HG02970 (cell line): ENCODE data around the gene NEFH.
"Not testable (repeated sequence)": the region's sequence is repeated elsewhere in the genome, so short reads cannot be mapped to it uniquely, and the experiment has no call there.

Source experiments
- ATAC-seq: cut with Tn5 transposase; IDR thresholded peaks from one replicate; pipeline ENCODE4 v1.9.1; 2021; ENCODE audit warnings: mild to moderate bottlenecking, moderate library complexity, moderate number of reproducible peaks; ENCODE audit not compliant: unreplicated experiment, low FRiP score

Gene NEFH, protein sequence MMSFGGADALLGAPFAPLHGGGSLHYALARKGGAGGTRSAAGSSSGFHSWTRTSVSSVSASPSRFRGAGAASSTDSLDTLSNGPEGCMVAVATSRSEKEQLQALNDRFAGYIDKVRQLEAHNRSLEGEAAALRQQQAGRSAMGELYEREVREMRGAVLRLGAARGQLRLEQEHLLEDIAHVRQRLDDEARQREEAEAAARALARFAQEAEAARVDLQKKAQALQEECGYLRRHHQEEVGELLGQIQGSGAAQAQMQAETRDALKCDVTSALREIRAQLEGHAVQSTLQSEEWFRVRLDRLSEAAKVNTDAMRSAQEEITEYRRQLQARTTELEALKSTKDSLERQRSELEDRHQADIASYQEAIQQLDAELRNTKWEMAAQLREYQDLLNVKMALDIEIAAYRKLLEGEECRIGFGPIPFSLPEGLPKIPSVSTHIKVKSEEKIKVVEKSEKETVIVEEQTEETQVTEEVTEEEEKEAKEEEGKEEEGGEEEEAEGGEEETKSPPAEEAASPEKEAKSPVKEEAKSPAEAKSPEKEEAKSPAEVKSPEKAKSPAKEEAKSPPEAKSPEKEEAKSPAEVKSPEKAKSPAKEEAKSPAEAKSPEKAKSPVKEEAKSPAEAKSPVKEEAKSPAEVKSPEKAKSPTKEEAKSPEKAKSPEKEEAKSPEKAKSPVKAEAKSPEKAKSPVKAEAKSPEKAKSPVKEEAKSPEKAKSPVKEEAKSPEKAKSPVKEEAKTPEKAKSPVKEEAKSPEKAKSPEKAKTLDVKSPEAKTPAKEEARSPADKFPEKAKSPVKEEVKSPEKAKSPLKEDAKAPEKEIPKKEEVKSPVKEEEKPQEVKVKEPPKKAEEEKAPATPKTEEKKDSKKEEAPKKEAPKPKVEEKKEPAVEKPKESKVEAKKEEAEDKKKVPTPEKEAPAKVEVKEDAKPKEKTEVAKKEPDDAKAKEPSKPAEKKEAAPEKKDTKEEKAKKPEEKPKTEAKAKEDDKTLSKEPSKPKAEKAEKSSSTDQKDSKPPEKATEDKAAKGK

DNA sequence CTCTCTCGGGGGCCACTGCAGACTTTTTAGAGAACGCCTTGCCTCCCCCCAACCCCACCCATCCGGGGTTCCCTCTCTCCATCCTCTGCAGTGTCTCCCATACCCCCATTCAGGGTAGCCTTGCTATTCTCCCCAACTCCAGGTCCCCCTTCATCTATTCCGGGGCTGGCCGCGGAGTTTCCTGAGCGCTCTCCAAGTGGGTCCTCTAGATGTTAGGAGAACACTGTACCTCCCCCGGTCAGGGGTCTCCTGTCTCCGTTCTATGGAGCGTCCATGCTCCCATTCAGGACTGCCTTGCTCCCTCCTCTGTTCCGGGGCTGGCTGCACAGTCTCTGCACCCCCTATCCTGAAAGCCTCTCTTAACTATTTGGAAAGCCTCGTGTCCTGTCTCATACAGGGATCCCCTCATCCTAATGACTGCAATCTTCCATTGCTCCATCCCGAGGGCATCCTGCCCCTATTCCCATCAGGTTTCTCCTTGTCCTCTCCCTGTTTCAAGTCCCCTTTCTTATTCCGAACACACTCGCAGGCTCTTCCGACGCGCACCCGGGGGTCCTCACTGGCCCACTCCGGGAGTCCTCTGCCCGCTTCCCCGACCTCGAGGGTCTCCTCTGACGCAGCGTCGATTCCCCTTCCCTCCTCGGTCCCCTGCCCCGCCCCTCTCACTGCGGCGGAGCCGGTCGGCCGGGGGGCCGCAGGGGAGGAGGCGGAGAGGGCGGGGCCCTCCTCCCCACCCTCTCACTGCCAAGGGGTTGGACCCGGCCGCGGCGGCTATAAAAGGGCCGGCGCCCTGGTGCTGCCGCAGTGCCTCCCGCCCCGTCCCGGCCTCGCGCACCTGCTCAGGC lies at the start of gene NEFH:
TSS of gene NEFH (plus strand) at position 802 of the 845 bp plus-strand sequence. CDS start 45 bp downstream, outside the sequence.
- ATAC-seq = no peak

- ATAC-seq = no peak
Measured at GRCh38 chr22:29431986-29432385, 48.0 kb upstream of the NEFH start.

DNA sequence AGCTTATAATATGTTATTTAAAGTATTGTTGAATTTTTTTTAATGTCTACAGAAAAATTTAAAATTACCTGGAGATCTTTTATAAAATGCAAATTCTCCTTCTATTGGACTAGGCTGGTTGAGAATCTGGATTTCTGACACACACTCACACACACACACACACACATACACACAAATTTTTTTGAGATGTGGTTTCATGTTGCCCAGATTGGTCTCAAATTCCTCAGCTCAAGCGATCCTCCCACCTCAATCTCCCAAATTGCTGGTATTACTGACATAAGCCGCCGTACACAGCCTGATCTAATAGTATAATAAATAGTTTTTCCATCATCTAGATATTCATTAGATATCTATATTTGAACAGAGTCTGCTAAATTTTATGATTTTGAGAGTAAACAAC lies 46.2 kb upstream of the NEFH start:
- no peak for ATAC-seq

DNA sequence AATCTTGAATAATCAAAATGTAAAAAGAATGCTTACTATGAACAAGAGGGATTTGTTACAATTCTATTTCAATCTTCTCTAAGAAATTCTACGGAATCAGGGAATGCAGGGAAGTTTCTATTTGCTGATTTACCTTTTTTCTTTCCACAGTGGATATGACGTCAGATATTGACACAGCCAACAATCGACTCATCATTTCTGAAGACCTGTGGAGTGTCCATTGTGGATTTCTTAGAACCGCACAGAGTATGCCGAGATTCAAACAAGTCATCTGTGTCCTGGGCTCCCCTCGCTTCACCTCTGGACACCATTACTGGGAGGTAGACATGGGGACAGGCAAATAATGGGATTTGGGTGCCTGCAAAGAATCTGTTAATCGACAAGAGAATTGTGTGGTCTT lies 45.7 kb upstream of the NEFH start:
- ATAC-seq = no peak

DNA sequence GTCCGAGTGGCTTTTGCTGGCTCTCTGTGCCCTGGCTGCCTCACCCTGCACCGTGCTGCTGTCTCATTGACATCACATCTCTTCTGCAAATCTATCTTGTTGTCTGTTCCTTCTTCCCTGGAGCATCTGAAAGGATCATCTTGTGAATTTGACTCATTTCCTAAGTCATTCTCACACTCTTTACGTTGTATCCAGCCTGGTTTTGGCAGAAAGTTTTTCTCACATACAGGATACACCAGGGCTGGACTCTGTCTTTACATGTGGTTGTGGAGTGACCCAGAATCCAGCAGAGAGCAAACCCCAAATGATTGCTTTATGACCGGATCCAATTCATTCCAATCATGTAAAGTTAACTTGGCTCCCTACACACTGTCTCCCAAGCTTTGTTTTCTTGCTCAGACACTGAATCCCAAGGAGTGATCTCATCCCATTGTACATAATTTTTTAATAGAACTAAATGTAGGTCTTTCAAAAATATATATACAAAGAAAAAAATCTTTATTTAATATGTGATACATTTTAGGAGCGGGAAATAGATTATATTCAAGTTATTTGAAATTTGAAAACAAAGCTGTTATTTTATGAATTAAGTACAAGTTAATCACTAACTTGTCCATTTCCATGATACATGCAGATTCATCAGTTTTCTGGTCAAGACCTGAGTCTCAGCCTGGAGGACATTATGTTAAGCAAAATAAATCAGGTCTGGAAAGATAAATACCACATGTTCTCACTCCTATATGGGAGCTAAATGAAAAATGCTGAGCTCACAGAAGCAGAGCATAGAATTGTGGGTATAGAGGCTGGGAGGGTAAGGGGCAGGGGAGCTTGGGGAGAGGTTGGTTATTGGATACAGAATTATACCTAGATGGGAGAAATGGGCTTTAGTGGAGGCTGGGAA lies 44.5 kb upstream of the NEFH start:
- ATAC-seq = no peak

DNA sequence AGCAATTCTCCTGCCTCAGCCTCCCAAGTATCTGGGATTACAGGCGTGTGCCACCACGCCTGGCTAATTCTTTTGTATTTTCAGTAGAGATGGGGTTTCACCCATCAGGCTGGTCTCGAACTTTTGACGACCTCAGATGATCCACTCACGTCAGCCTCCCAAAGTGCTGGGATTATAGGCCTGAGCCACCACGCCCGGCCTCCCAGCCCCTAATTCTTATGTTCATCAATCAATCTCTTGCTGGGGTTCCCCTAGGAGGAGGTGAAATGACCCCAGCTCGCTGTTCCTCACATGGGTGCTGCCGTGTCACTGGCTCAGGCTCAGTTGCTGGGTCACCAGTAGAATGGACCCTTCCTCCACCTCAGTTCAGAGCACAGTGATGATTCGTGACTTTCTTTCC lies 41.7 kb upstream of the NEFH start, which contains the start of gene RFPL1:
TSS of gene RFPL1 (plus strand) at position 301 of the 400 bp plus-strand sequence.
- not testable (repeated sequence) for ATAC-seq

DNA sequence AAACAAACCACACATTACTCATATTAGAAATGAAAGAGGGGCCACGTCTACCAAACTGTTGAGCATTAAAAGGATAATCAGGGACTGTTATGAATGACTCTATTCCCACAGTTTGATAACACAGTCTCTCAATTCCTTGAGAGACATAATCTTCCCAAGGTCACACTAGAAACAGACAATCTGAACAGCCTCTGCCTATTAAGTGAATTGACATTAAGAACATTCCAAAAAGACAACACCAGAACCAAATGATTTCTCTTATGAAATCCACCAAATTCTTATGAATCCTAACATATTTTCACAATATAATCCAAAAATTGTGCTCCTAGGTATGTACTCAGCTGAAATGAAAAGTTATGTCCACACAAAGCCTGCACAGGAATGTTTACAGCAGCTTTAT lies 37.0 kb upstream of the NEFH start:
- ATAC-seq = no peak

GRCh38 chr22:29443452-29443851 lies 36.6 kb upstream of the NEFH start:
- ATAC-seq = no peak

DNA sequence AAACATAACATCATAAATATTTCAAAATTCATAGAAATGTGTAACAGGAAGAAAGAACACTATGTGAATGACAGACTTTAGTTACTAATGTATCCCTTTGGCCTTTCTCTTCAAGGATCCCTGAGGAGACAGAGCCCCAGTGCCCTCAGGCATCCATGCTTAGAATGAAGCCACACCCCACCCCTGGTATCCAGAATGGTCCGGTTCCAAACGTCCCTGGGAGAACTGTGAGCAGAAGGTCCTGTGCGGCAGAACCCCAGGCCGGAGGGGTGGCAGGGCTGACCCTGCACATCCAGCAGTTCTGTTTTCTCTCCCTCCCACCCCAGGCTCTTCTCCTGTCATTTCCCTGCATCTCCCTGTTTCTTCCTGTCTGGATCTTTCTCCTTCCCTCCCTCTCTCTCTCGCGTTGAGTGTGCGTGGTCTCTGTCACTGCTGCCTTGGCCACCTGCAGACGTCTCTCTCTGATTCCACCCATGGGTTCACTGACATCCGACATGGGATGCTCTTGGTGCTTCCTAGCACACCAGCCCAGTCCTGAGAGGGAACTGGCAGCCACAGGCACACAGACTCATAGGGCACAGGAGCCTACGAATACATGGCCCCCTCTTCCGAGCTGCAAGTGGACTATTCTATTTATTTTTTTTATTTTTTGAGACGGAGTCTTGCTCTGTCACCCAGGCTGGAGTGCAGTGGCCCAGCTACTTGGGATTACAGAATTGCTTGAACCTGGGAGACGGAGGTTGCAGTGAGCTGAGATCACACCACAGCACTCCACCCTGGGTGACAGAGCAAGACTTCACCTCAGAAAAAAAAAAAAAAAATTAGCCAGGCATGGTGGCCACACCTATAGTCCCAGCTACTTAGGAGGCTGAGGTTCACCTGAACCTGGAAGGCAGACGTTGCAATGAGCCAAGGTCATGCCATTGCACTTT lies 35.9 kb upstream of the NEFH start:
- no peak for ATAC-seq

DNA sequence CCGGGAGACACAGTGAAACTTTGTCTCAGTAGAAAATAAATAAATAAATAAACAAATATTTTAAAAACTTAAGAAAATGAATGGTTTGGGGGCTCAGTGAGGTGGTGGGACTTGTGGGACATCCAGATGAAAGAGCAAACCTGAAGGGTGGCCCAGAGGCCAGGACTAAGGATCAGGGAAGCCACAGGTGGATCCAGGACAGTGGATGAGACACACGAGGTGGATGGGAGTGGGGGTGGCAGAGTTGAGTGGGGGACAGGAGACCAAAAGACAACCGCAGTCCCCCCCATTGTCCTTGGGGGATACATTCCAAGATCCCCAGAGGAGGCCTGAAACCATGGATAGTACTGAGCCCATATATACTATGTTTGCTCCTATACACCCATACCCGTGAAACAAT lies 34.5 kb upstream of the NEFH start:
- no peak for ATAC-seq

DNA sequence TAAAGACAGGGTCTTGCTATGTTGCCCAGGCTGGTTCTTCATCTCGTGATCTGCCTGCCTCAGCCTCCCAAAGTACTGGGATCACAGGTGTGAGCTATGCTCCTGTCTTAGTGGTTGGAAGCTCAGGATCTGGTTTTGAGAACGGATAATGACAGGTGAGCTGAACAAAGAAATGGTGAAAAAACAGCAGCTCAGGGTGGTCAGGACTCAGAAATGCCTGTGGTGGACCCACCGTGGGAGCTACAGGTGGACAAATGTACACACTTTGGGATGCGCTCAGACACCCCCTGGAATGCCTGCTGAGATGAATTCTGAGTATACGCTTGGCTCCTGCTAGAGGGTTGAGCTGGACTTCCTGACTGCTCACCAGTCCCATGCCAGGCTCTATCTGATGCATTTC lies 32.1 kb upstream of the NEFH start:
- ATAC-seq = no peak

- ATAC-seq = no peak
Measured at GRCh38 chr22:29449296-29449875, 30.6 kb upstream of the NEFH start.

- ATAC-seq = no peak
Measured at GRCh38 chr22:29450222-29450621, 29.8 kb upstream of the NEFH start.

DNA sequence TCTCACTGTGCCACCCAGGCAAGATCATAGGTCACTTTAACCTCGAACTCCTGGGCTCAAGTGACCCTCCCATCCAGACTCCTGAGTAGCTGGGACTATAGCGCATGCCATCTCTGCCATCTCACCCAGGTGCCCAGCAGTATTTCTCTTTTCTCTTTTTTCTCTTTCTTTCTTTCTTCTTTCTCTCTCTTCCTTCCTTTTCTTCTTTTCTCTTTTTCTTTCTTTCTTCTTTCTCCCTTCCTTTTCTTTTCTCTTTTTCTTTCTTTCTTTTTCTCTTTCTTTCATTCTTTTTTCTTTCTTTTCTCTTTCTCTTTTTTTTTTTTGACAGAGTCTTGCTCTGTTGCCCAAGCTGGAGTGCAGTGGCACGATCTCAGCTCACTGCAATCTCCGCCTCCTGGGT lies 28.2 kb upstream of the NEFH start:
- ATAC-seq = no peak

DNA sequence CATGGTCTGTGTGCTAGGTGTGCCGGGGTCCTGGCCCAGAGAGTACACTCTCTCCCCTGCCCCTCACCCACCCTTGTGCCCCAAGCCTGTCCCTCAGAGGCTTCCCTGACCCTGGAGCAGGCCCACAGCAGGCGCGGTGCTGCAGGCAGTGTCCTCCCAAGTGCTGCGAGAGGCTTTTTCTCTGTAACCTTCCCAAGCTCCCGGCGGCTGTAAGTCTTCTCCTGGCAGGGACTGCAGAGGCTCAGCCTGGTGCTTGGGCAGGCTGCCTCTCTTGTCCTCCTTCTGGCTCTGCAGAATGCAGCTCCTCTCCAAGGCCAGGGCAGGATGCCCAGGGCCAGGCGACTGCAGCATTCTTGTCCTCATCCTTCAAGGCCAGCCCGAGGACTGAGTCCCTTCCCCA lies 25.7 kb upstream of the NEFH start:
- ATAC-seq = no peak

DNA sequence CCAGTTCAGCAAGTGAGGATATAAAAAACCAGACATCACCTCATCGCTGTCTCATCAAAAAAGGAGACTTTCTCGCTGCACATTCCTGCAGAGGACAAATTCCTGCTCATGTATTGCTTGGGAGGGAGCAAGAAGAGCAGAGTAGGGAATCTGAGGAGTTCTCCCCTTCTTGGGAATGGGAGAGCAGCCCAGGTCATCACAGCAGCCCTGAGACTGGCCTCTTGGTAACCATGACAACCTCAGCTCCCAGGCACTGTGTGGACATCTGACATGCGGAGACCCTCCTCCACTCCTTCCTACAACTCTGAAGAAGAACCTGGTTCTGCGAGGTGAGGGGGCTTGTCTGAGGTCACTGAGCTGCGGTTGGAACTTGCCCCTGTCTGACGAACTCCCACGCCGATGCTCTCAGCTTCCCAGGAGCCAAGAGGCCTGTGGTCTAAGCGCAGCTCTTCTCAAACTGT lies 23.8 kb upstream of the NEFH start:
- no peak for ATAC-seq

- ATAC-seq = no peak
Measured at GRCh38 chr22:29457730-29458129, 22.3 kb upstream of the NEFH start.

- no peak for ATAC-seq
Measured at GRCh38 chr22:29458551-29458950, 21.5 kb upstream of the NEFH start.
